Kidney capillary endothelial cell (primary cell): ENCODE measurements around the gene KIAA1217.
"Not testable (repeated sequence)": the region's sequence is repeated elsewhere in the genome, so short reads cannot be mapped to it uniquely, and the experiment has no call there.

Source experiments
- DNase-seq: peaks from one replicate; pipeline ENCODE4 v3.0.0-alpha.2; 2018; ENCODE audit warnings: low spot score

The KIAA1217 gene

DNA sequence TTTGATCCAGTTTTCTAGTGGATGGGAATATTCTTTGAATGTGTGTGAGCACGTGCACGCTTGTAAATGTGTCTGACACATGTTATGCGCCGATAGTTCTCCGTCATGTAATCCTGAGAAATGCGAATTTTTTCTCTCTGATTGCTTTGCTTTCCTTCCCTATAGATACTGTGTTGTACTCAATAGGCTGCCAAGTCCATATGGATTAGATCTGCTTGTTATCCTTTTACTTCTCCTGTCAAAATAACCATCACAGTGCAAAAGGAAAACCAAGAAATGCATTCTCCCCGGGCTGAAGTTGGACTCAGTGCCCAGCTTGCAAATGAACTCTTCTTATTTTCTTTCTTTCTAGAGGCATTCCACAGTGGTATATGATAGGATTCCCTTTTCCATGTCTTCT is 131.9 kb downstream of the KIAA1217 start:
- DNase-seq, result no peak

DNA sequence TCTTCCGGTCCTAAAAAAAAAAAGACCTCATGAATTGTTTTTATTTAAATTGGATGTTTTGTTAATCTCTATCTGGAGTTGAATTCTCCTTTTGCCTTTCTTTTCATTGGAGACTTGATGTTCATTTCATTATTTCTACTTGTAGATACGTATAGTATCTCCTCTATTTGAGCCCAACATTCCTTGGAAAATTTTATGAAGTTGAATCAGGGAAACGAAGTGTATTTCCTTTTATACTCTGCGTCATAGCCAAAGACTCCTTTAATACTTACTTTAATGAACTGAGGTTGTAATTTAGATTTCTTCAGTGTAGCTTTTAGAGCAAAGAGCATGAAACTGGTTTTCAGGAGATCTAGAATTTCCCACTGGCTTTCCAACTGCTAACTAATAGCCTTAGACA is 132.4 kb downstream of the KIAA1217 start:
- no peak for DNase-seq

DNA sequence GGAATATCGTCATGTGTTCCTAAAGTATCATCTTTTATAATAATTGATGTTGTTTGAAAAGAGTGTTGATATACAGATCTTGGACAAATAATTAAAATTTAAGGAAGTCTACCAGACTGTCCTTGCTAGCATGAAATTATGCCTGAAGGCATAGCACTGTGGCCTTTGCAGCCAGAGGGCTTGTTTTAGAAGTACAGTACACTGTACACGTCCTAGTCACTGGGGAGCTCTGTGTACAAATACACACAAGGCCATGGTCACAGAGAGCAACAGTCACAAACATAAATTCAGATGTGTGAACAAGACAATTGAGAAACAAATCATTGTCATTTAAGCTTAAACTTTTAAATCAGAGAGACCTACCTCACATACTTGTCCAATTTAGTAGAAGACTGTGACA is 133.0 kb downstream of the KIAA1217 start:
- no peak for DNase-seq

- DNase-seq, result no peak
Measured at GRCh38 chr10:24343686-24344085, 134.7 kb downstream of the KIAA1217 start.

DNA sequence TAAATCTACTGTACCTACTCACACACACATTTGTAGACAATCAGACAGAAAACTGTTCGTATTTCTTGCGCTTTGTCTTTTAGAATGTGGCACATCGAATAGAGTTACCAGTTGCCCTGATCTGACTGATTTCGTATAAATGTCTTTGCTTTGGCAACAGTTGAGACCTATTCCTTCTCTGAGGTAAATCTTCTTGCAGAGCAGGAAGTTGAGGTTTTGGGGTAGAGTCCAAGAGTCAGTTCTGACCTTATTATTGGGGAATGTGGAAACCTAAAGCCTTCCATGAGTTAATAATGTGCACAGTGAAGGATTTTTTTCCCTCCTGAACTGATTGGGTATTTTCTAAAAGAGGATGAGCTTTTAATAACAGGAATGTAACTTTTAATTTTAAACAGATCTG is 135.3 kb downstream of the KIAA1217 start:
- no peak for DNase-seq

DNA sequence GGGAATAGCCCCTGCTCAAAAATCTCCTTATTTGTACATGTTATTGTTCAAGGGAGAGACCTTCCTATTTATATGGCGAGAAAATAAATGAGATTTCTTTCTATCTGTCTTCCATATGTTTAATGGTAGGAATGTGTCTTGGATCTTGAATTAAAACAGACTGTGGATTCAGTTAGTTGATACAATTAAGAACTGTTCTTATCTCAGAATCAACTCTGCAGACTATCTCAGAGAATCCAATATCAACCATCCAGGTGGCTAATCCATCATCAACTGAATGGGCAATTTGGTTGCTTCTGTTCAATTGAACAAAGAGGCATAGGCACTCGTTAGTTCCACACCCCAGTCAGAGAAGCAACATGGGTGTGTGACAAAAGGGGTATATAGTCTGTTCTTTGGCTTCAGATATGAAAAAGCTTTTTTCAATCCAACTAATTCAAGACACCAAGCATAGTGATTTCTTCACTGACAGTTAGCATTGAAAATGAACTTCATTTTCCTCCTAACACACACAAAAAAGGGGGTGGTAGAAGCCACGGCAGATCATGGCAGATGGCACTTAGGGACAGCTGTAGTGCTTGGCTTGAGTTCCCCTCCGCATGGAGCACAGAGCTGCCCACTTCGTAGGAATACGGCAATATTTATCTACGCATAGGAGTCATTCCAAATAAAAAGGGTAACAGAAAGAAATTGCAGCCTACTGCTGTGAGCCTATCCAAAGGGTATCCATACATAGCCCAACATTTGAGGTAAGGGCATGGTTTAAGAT is 135.9 kb downstream of the KIAA1217 start:
- no peak for DNase-seq

DNA sequence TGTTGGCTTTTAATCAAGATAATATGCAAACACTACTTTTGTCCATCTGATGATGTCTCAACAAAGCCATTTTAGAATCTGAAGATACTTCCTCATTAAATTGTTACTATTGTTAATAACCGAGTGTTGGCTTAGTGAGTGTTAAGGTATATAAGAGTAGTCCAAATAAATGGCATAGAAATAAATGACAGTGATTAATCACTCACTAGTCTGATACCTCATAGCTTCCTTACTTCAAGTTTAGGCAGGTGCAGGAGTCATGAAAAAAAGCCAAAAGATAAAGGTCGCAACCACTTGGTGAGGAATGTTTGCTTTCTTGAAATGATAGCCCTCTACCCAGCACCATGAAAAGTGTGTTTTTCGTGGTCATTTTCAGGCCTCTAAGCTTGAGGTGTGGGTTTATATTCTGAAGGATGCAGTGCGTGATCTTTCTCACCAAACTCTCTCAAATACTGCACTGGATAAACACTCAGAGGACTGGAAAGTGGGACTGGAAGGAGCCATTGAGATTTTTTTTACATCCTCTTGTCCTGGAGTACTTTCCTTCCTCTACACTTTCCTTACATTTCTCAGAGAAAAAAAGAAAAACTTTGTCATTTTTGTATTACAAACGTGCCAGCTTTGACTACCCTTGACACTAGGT is 138.1 kb downstream of the KIAA1217 start:
- DNase-seq, result no peak

- peak; percentile 5 for DNase-seq
Measured at GRCh38 chr10:24349379-24350001, 140.6 kb downstream of the KIAA1217 start.

DNA sequence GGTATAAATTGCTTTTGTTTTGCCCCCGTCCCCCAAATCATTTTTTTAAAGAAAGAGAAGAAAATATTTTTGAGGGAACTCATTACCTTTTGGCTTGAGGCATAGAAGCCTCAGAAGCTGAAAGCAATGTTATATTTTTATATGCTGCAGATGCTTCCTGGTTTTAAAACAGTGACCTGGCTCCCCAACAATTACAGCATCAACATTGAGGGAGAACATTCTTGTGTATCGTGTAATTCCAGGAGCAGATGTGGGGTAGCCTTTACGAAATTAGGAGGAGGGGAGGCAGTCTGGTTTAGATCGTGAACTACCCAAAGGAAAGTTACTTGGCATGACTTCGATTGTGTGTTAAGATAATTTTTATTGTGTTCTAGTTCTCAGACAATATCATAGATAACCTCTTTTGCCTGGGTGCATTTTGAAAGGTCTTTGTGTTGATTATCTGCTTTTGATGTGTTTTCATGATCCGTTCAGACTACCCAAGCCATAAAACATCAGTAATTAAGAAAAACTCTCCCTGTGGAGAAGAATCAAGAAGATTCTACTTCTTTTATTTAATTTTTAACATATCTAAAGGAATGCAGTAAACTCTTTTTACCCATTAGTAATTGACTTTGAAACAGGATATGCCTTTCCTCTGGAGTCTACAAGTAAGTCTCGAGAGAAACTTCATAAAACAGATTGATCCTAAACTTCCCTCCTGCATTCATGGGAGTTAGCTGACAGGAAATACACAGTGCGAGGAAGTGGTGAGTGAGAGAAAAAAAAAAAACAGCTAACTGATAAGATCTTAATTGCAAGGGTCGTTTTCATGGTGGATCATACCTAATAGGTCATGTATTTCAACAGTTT is 141.4 kb downstream of the KIAA1217 start:
- DNase-seq, result peak; percentile 9

- not testable (repeated sequence) for DNase-seq
Measured at GRCh38 chr10:24350922-24351225, 141.9 kb downstream of the KIAA1217 start.

- no peak for DNase-seq
Measured at GRCh38 chr10:24351961-24352360, 143.0 kb downstream of the KIAA1217 start.

DNA sequence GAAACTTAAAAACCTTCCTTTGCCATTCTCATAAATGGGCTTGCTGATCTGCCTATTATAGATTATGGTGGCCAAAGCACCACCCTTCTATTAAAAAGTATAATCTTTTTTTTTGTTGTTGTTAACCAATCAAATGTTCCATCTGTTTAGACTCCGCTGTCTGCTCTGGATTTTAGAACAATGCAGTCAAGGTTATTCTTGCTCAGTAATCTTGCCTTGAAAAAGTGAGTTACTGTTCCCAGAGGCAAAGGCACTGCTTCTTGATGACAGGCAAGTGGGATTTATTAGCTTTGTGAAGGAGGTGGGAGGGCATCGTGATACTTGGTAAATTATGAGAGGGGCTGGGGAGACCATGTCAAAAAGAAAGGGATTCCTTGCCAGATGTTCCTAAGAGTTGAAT is 143.5 kb downstream of the KIAA1217 start:
- DNase-seq, result no peak

DNA sequence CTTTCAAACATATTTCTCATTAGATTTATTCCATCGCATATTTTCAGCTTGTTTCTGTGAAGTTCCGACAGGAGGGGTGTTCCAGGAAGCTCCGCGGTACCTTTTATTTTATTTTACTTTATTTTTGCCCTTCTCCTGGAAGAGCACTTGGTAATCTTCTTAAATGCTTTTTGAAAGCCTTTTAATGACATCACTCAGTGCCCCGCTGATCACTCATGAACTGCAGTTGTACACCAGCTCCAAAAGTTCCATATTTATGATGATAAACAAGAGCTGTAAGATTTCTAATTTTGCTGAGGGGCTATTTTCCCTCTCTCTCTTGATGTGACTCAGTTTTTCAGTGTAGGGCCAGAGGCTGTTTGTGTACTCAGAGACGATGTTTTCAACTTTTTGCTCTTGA is 144.4 kb downstream of the KIAA1217 start:
- DNase-seq, result no peak

DNA sequence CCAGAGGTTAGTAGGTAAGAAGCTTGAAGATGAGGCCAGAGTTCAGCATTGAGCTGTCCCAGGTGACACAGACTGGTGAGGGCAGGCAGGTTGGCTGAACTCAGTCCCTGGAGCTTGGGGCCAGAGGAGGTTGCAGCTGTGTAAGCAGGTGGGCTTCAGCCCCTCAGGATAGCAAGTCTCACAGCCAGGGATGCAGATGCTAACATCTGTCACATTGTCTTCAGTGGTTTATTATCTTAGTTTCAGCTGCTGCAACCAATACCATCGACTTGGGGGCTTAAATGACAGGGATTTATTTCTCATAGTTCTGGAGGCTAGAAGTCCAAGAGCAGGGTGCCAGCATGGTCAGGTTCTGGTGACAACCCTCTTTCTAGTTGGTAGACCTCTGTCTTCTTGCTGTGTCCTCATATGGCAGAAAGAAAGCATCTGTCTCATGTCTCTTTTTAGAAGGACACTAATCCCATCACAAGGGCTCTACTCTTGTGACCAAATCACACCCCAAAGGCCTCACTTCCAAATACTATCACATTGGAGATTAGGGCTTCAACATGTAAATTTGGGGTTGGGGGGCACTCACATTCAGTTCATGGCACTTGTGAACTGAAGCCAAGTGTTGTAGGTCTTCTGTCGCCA is 146.2 kb downstream of the KIAA1217 start:
- no peak for DNase-seq

GRCh38 chr10:24357344-24358004 is 148.5 kb downstream of the KIAA1217 start:
- no peak for DNase-seq

DNA sequence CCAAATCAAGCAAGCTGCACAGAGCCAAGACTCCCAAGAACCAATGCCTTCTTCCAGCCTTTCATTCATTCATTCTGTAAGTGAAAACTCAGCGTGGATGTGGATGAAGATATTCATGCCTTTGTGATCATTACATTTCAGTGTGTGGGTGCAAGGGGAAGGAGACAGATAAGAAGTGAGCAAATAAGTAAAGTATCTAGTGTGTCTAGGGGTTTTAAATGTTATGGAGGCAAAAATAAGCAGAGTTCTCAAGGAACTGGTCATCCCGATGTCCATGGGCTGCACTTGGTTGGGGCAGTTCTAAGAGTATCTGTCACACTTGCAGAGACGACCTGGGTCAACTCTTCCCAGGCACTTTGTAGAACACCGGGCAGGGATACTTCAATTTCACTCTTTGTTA is 149.1 kb downstream of the KIAA1217 start:
- DNase-seq, result no peak

DNA sequence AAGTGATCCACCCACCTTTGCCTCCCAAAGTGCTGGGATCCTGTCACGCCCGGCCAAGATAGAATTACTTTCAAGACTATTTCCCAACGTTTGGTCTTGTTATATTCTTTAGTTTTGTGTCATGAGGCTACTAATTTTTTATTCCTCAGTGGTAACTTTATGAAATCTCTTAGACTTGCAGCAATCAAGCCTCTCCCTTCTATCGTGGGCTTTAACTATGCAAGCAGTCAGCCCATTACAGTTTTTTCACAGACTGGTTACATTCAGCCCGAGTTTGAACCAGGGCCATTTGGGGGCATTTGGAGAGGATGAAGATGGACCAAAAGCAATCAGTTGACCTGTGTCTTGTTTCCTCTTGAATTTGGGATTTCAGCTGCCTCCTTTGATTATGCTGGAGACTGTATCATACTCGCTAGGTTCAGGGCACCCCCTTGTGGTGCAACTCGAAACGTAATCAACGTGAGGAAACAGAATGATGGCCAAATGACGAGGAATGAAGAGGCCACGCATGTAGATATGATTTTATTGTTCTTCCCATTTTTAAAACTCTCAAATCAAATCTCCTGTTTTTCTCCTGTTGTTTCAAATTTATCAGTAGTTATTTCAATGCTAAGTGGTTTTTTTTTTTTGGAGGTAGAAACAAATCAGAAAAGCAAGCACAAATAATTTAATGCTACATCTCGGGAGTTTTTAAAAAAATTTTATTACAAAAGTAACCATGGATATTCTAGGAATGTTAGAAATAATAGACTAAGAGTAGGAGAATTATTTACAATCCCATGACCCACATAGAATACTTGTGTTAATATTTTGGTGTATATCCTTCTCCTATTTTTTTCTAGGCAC is 151.6 kb downstream of the KIAA1217 start:
- DNase-seq, result peak; percentile 47

GRCh38 chr10:24363070-24363469 is 154.1 kb downstream of the KIAA1217 start:
- no peak for DNase-seq

DNA sequence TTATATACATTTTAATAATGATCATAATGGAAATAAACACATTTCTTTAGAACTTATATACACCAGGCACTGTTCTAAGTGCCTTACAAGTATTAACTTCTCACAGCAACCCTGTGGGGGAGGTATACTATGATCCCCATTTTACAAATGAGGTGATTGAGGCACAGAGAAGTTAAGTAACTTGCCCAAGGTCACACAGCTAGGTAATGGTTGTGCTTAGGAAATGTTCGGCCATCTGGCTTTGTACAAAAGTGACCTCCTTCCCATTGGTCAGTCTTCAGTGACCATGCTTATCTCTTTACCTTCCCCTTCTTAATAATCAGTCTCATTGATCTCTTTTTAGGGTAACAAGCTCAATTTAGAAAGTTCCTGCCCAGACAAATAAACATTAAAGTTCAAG is 158.8 kb downstream of the KIAA1217 start:
- no peak for DNase-seq

GRCh38 chr10:24370877-24371276 is 161.9 kb downstream of the KIAA1217 start:
- DNase-seq, result no peak

- no peak for DNase-seq
Measured at GRCh38 chr10:24371396-24371795, 162.5 kb downstream of the KIAA1217 start.
